ENCODE measurements around the gene MGAT4A.

DNA sequence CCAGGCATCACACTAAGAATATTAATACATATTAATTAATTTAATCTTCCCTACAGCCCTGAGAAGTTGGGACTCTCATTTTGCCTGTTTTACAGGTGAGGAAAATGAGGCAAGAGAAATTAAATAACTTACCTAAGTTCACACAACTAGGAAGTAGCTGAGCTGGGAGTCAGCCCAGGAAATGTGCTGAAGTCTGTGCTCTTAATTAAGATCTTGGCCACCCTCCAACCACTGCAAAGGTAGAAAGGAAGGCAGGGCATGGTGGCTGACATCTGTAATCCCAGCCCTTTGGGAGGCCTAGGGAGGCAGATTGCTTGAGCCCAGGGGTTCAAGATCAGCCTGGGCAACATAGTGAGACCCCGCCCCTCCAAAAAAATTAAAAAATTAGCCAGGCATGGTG, 12.9 kb upstream of the MGAT4A start:
- TF ChIP-seq, protein P1, sequence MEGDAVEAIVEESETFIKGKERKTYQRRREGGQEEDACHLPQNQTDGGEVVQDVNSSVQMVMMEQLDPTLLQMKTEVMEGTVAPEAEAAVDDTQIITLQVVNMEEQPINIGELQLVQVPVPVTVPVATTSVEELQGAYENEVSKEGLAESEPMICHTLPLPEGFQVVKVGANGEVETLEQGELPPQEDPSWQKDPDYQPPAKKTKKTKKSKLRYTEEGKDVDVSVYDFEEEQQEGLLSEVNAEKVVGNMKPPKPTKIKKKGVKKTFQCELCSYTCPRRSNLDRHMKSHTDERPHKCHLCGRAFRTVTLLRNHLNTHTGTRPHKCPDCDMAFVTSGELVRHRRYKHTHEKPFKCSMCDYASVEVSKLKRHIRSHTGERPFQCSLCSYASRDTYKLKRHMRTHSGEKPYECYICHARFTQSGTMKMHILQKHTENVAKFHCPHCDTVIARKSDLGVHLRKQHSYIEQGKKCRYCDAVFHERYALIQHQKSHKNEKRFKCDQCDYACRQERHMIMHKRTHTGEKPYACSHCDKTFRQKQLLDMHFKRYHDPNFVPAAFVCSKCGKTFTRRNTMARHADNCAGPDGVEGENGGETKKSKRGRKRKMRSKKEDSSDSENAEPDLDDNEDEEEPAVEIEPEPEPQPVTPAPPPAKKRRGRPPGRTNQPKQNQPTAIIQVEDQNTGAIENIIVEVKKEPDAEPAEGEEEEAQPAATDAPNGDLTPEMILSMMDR (IDR thresholded peaks at IDR 0.05) = no peak
- TF ChIP-seq SMC3 (IDR thresholded peaks at IDR 0.05) (no peak), MAZ (IDR thresholded peaks at IDR 0.05; ENCODE audit: borderline replicate concordance, low read depth, low read length) (no peak), JUN (IDR thresholded peaks at IDR 0.05) (no peak), EP300 (IDR thresholded peaks at IDR 0.05) (no peak), RFX5 (IDR thresholded peaks at IDR 0.05) (no peak)

Data from A549 (cell line).